ENCODE measurements around the gene ZNF160.
"Not testable (repeated sequence)": the region's sequence is repeated elsewhere in the genome, so short reads cannot be mapped to it uniquely, and the experiment has no call there.

ZNF160 gene

GRCh38 chr19:53103234-53104203 is at the start of gene ZNF160:
Gene ZNF160, minus strand, starts transcription at chr19:53103422. Its CDS starts 17,146 bp downstream, at chr19:53086276.
- DNase-seq (ENCODE audit: low read depth): peak; percentile 98

- no peak for DNase-seq (ENCODE audit: low read depth)
Measured at GRCh38 chr19:53147645-53148044, 44.4 kb upstream of the ZNF160 start.

- no peak for DNase-seq (ENCODE audit: low read depth)
Measured at GRCh38 chr19:53140351-53140750, 37.1 kb upstream of the ZNF160 start.

- no peak for DNase-seq (ENCODE audit: low read depth)
Measured at GRCh38 chr19:53136432-53136831, 33.2 kb upstream of the ZNF160 start.

GRCh38 chr19:53132141-53132991 is 29.1 kb upstream of the ZNF160 start, which contains the start of gene ZNF415:
Gene ZNF415, minus strand, starts transcription at chr19:53132910. Its CDS starts 10,234 bp downstream, at chr19:53122676.
- DNase-seq (ENCODE audit: low read depth): peak; percentile 28

- no peak for DNase-seq (ENCODE audit: low read depth)
Measured at GRCh38 chr19:53131727-53132126, 28.5 kb upstream of the ZNF160 start.

GRCh38 chr19:53131085-53131590 is 27.9 kb upstream of the ZNF160 start:
- no peak for DNase-seq (ENCODE audit: low read depth)

GRCh38 chr19:53130506-53130905 is 27.3 kb upstream of the ZNF160 start:
- no peak for DNase-seq (ENCODE audit: low read depth)

GRCh38 chr19:53126733-53127526 is 23.7 kb upstream of the ZNF160 start:
- DNase-seq (ENCODE audit: low read depth): not testable (repeated sequence)

GRCh38 chr19:53123400-53123799 is 20.2 kb upstream of the ZNF160 start:
- no peak for DNase-seq (ENCODE audit: low read depth)

GRCh38 chr19:53112286-53112685 is 9.1 kb upstream of the ZNF160 start:
- DNase-seq (ENCODE audit: low read depth): no peak

- no peak for DNase-seq (ENCODE audit: low read depth)
Measured at GRCh38 chr19:53109527-53109926, 6.3 kb upstream of the ZNF160 start.

GRCh38 chr19:53102756-53103233 is 427 bp downstream of the ZNF160 start:
- DNase-seq (ENCODE audit: low read depth): peak; percentile 18

- no peak for DNase-seq (ENCODE audit: low read depth)
Measured at GRCh38 chr19:53102206-53102755, 941 bp downstream of the ZNF160 start.

GRCh38 chr19:53101518-53101917 is 1.7 kb downstream of the ZNF160 start:
- no peak for DNase-seq (ENCODE audit: low read depth)

- not testable (repeated sequence) for DNase-seq (ENCODE audit: low read depth)
Measured at GRCh38 chr19:53098570-53098969, 4.7 kb downstream of the ZNF160 start.

GRCh38 chr19:53096982-53097690 is 6.1 kb downstream of the ZNF160 start:
- DNase-seq (ENCODE audit: low read depth): not testable (repeated sequence)

- not testable (repeated sequence) for DNase-seq (ENCODE audit: low read depth)
Measured at GRCh38 chr19:53096579-53096978, 6.6 kb downstream of the ZNF160 start.

GRCh38 chr19:53094754-53095575 is 8.3 kb downstream of the ZNF160 start:
- DNase-seq (ENCODE audit: low read depth): no peak
